HEK293 (cell line): Measurements from ENCODE around the gene FBXW2.

Experiments used
- CTCF ChIA-PET: fragments of 350-600 bp; formaldehyde crosslinking; extraction: SDS; loops from one replicate; lab custom pipeline; 2021; ENCODE audit warnings: antibody characterized with exemption; lab: Yijun Ruan, JAX
- POLR2A ChIA-PET: fragments of 300-600 bp; formaldehyde crosslinking; extraction: SDS; loops from one replicate; lab custom pipeline; 2020; ENCODE audit warnings: antibody characterized with exemption, inconsistent platforms; lab: Yijun Ruan, JAX
- H3K27ac ChIP-seq: fragments of 200-500 bp; sonication (Bioruptor generic); 2 replicates; pipeline ENCODE4 v1.5.1; 2014; ENCODE audit warnings: low read depth, low read length, control low read depth, inconsistent platforms; ENCODE audit errors: extremely low read depth
- H3K36me3 ChIP-seq, 2 experiments: fragments of 200-500 bp in 1 of 2; sonication (Bioruptor generic) in 1 of 2; 1 replicate in 1 of 2; 2 replicates in 1 of 2; pipeline ENCODE4 v1.5.1; 2014 to 2017; ENCODE audit warnings: inconsistent platforms in 2 of 2, low read length in 2 of 2; ENCODE audit not compliant: control insufficient read depth in 2 of 2, insufficient read depth in 1 of 2
- H3K4me1 ChIP-seq: fragments of 200-500 bp; sonication (Bioruptor generic); 2 replicates; pipeline ENCODE4 v1.5.1; 2014; ENCODE audit warnings: mild to moderate bottlenecking, low read length, inconsistent platforms; ENCODE audit not compliant: control insufficient read depth, insufficient read depth
- H3K4me3 ChIP-seq: 2 replicates; pipeline ENCODE4 v1.5.1; 2011; ENCODE audit warnings: low read depth, mild to moderate bottlenecking, control low read depth, low read length, moderate library complexity
- H3K9me3 ChIP-seq: fragments of 200-500 bp; sonication (Bioruptor generic); 2 replicates; pipeline ENCODE4 v1.5.1; 2014; ENCODE audit warnings: low read depth, low read length, inconsistent platforms; ENCODE audit not compliant: control insufficient read depth, insufficient read depth
- KLF8 ChIP-seq: fragments of 450-650 bp; formaldehyde crosslinking; IDR thresholded peaks from 2 replicates; pipeline ENCODE4 v1.5.1; 2016; ENCODE audit warnings: missing biosample characterization, missing genetic modification characterization
- MEIS1 ChIP-seq: sonication (generic); formaldehyde crosslinking; IDR thresholded peaks from 2 replicates; pipeline ENCODE4 v1.8.1; 2022; ENCODE audit warnings: missing genetic modification reagents, mild to moderate bottlenecking, borderline replicate concordance
- MZF1 ChIP-seq: fragments of 450-650 bp; formaldehyde crosslinking; IDR thresholded peaks from 2 replicates; pipeline ENCODE4 v1.5.1; 2017; ENCODE audit warnings: missing biosample characterization, missing genetic modification characterization, borderline replicate concordance
- SCRT2 ChIP-seq: fragments of 450-650 bp; formaldehyde crosslinking; IDR thresholded peaks from 2 replicates; pipeline ENCODE4 v1.5.1; 2016; ENCODE audit warnings: missing biosample characterization, missing genetic modification characterization
- SP2 ChIP-seq: fragments of 450-650 bp; formaldehyde crosslinking; IDR thresholded peaks from 2 replicates; pipeline ENCODE4 v1.5.1; 2016; ENCODE audit warnings: missing biosample characterization, missing genetic modification characterization
- TCF7L2 ChIP-seq: IDR thresholded peaks from 2 replicates; pipeline ENCODE4 v1.6.1; 2011; ENCODE audit warnings: low read depth, mild to moderate bottlenecking, inconsistent platforms, low read length, moderate library complexity, borderline replicate concordance
- ZBTB1 ChIP-seq: fragments of 450-650 bp; formaldehyde crosslinking; IDR thresholded peaks from 2 replicates; pipeline ENCODE4 v1.5.1; 2016; ENCODE audit warnings: missing biosample characterization, missing genetic modification characterization
- ZBTB48 ChIP-seq: fragments of 450-650 bp; formaldehyde crosslinking; IDR thresholded peaks from 2 replicates; pipeline ENCODE4 v1.5.1; 2016; ENCODE audit warnings: missing biosample characterization, missing genetic modification characterization
- ZFHX2 ChIP-seq: fragments of 450-650 bp; formaldehyde crosslinking; conservative IDR thresholded peaks from 2 replicates; pipeline ENCODE4 v1.5.1; 2016; ENCODE audit warnings: missing biosample characterization, missing genetic modification characterization
- ZNF132 ChIP-seq: fragments of 450-650 bp; formaldehyde crosslinking; IDR thresholded peaks from 2 replicates; pipeline ENCODE4 v1.5.1; 2017; ENCODE audit warnings: missing biosample characterization, missing genetic modification characterization, borderline replicate concordance
- ZNF16 ChIP-seq: fragments of 450-650 bp; formaldehyde crosslinking; IDR thresholded peaks from 2 replicates; pipeline ENCODE4 v1.5.1; 2016; ENCODE audit warnings: low read depth, missing biosample characterization, missing genetic modification characterization
- ZNF223 ChIP-seq: fragments of 450-650 bp; formaldehyde crosslinking; IDR thresholded peaks from 2 replicates; pipeline ENCODE4 v1.5.1; 2016; ENCODE audit warnings: missing biosample characterization, missing genetic modification characterization
- ZNF248 ChIP-seq: fragments of 450-650 bp; formaldehyde crosslinking; IDR thresholded peaks from 2 replicates; pipeline ENCODE4 v1.5.1; 2017; ENCODE audit warnings: missing biosample characterization, missing genetic modification characterization
- ZNF404 ChIP-seq: fragments of 450-650 bp; formaldehyde crosslinking; IDR thresholded peaks from 2 replicates; pipeline ENCODE4 v1.5.1; 2017; ENCODE audit warnings: missing biosample characterization, missing genetic modification characterization
- ZNF473 ChIP-seq: fragments of 450-650 bp; formaldehyde crosslinking; IDR thresholded peaks from 2 replicates; pipeline ENCODE4 v1.5.1; 2017; ENCODE audit warnings: missing biosample characterization, missing genetic modification characterization
- ZNF544 ChIP-seq: fragments of 450-650 bp; formaldehyde crosslinking; IDR thresholded peaks from 2 replicates; pipeline ENCODE4 v1.5.0; 2017; ENCODE audit warnings: missing biosample characterization, missing genetic modification characterization
- ZNF549 ChIP-seq: fragments of 450-650 bp; IDR thresholded peaks from 2 replicates; pipeline ENCODE4 v1.5.1; 2018; ENCODE audit warnings: missing biosample characterization, missing genetic modification characterization, mild to moderate bottlenecking, inconsistent platforms, moderate library complexity
- ZNF610 ChIP-seq: fragments of 450-650 bp; formaldehyde crosslinking; IDR thresholded peaks from 2 replicates; pipeline ENCODE4 v1.5.1; 2016; ENCODE audit warnings: missing biosample characterization, missing genetic modification characterization, borderline replicate concordance
- ZNF707 ChIP-seq: fragments of 450-650 bp; formaldehyde crosslinking; IDR thresholded peaks from 2 replicates; pipeline ENCODE4 v1.5.1; 2016; ENCODE audit warnings: missing biosample characterization, missing genetic modification characterization
- ZNF747 ChIP-seq: fragments of 450-650 bp; formaldehyde crosslinking; IDR thresholded peaks from 2 replicates; pipeline ENCODE4 v1.5.1; 2016; ENCODE audit warnings: missing biosample characterization, missing genetic modification characterization
- ZNF776 ChIP-seq: fragments of 450-650 bp; formaldehyde crosslinking; IDR thresholded peaks from 2 replicates; pipeline ENCODE4 v1.5.0; 2017; ENCODE audit warnings: missing biosample characterization, missing genetic modification characterization, borderline replicate concordance
- TF ChIP-seq, protein P1 (sequence below): fragments of 450-650 bp; formaldehyde crosslinking; IDR thresholded peaks from 2 replicates; pipeline ENCODE4 v1.5.1; 2016; ENCODE audit warnings: missing biosample characterization, missing genetic modification characterization
- TF ChIP-seq, protein P2 (sequence below): fragments of 450-650 bp; formaldehyde crosslinking; IDR thresholded peaks from 2 replicates; pipeline ENCODE4 v1.5.1; 2016; ENCODE audit warnings: missing biosample characterization, missing genetic modification characterization
- TF ChIP-seq, protein P3 (sequence below): fragments of 450-650 bp; formaldehyde crosslinking; IDR thresholded peaks from 2 replicates; pipeline ENCODE4 v1.5.1; 2016; ENCODE audit warnings: missing biosample characterization, missing genetic modification characterization
- TF ChIP-seq, protein P4 (sequence below): fragments of 450-650 bp; formaldehyde crosslinking; IDR thresholded peaks from 2 replicates; pipeline ENCODE4 v1.5.1; 2016; ENCODE audit warnings: missing biosample characterization, missing genetic modification characterization
- TF ChIP-seq, protein P5 (sequence below): fragments of 450-650 bp; formaldehyde crosslinking; IDR thresholded peaks from 2 replicates; pipeline ENCODE4 v1.5.1; 2017; ENCODE audit warnings: missing biosample characterization, missing genetic modification characterization

Gene FBXW2

DNA sequence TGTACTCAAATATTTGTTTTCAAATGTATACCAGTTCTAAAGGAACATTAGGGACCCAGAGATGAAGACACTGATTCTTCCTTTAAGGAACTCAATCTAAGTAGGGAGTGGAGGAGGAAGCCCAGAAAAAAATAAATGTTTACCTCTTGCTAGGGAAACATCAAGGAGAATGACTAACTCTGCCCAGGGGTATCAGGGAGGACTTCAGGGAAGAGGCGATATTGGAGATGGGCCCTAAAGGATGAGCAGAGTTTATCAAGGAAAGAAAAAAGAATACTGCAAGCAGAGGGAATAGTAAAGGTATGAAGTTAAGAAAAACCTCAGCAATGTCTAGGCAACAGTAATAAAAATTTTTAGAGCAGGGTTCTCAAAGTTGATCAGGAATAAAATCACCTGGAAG, 16.4 kb downstream of the FBXW2 start:
- H3K36me3 ChIP-seq: peaks cover 6 to 52% of the 10 kb centered on the region in 2 experiments
- ChIA-PET POLR2A (no interaction called here), CTCF (interaction anchor here (0.8 kb wide), 1 partner anchor 10 kb away, joined by 3 read pairs; no protein-coding TSS in a partner anchor)
- H3K9me3 ChIP-seq: no peaks in the 10 kb centered on the region
- TF ChIP-seq ZNF223 (no peak), MZF1 (tag by site-specific recombination) (no peak), ZNF747 (tag by site-specific recombination) (no peak), ZNF610 (no peak), ZNF404 (no peak), ZBTB1 (tag by site-specific recombination) (no peak)
- H3K4me1 ChIP-seq: no peaks in the 10 kb centered on the region
- no peak overlapping the region for H3K4me3 ChIP-seq
- H3K27ac ChIP-seq: no peak overlapping the region

DNA sequence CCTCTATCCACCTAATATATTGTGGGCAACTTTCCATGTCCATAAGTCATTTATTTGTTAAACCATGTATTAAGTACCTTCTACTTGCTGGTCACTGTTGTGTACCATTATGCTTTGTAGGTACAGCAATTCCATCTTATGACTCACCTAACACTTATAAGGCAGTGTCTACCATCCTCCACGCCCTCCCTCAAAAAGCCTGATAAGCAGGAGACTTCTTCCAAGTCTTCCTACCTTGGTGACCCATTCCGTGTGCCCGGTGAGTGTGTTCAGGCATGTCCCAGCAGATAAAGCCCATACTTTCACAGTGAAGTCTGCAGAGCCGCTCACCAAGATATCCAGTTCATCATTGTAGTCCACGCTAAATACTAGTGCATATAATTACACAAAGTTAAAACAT, 17.4 kb downstream of the FBXW2 start:
- H3K36me3 ChIP-seq: peaks cover 12 to 58% of the 10 kb centered on the region in 2 experiments
- CTCF ChIA-PET: no interaction called here
- no peaks in the 10 kb centered on the region for H3K4me1 ChIP-seq
- POLR2A ChIA-PET: no interaction called here
- TF ChIP-seq ZNF549 (tag by site-specific recombination): no peak
- no peak for TF ChIP-seq SP2 (tag by site-specific recombination)
- TF ChIP-seq, protein P1, sequence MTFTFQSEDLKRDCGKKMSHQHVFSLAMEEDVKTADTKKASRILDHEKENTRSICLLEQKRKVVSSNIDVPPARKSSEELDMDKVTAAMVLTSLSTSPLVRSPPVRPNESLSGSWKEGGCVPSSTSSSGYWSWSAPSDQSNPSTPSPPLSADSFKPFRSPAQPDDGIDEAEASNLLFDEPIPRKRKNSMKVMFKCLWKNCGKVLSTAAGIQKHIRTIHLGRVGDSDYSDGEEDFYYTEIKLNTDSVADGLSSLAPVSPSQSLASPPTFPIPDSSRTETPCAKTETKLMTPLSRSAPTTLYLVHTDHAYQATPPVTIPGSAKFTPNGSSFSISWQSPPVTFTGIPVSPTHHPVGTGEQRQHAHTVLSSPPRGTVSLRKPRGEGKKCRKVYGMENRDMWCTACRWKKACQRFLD: no peak
- no peak for TF ChIP-seq ZNF248 (tag by site-specific recombination)
- TF ChIP-seq, protein P2, sequence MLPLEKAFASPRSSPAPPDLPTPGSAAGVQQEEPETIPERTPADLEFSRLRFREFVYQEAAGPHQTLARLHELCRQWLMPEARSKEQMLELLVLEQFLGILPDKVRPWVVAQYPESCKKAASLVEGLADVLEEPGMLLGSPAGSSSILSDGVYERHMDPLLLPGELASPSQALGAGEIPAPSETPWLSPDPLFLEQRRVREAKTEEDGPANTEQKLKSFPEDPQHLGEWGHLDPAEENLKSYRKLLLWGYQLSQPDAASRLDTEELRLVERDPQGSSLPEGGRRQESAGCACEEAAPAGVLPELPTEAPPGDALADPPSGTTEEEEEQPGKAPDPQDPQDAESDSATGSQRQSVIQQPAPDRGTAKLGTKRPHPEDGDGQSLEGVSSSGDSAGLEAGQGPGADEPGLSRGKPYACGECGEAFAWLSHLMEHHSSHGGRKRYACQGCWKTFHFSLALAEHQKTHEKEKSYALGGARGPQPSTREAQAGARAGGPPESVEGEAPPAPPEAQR (tag by site-specific recombination): no peak
- TF ChIP-seq ZNF223: no peak
- TF ChIP-seq ZNF707: no peak
- TF ChIP-seq ZNF776: no peak
- TF ChIP-seq TCF7L2: no peak
- TF ChIP-seq ZBTB48: no peak
- no peak for TF ChIP-seq ZNF473 (tag by site-specific recombination)
- TF ChIP-seq ZNF132: no peak
- no peak for TF ChIP-seq ZFHX2 (tag by site-specific recombination)
- no peak for TF ChIP-seq ZNF544 (tag by site-specific recombination)
- TF ChIP-seq MEIS1 (CRISPR knock-in tag): no peak
- H3K9me3 ChIP-seq: no peaks in the 10 kb centered on the region
- no peak overlapping the region for H3K4me3 ChIP-seq
- no peak overlapping the region for H3K27ac ChIP-seq

DNA sequence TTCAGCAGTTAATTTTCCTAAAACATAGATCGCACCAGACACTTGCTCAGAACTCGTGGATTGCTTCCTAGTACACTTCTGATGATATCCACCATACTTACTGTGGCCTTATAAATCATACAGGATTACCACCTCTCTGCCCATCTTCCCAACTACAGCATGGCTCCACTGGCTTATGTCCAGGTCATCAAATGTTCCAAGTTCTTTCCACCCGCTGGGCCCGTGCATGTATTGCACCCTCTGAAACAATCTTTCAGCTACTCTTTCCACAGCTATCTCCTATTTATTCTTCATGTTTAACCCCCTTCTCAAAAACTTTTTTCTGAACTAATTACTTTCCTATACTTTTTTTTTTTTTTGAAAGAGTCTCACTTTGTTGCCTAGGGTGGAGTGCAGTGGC, 18.5 kb downstream of the FBXW2 start:
- CTCF ChIA-PET: interaction anchor here (0.7 kb wide), 1 partner anchor 39 kb away, joined by 5 read pairs; no protein-coding TSS in a partner anchor
- Histone ChIP-seq H3K4me3 (no peak overlapping the region), H3K4me1 (no peaks in the 10 kb centered on the region), H3K27ac (no peak overlapping the region), H3K36me3 (peaks cover 20 to 68% of the 10 kb centered on the region in 2 experiments), H3K9me3 (no peaks in the 10 kb centered on the region)
- POLR2A ChIA-PET: interaction anchor here (0.6 to 3.2 kb wide), 2 partner anchors 13 to 19 kb away, joined by 3 to 11 read pairs; partner anchors contain the start of gene FBXW2
- TF ChIP-seq ZNF549 (tag by site-specific recombination) (no peak), ZNF16 (tag by site-specific recombination) (no peak), KLF8 (tag by site-specific recombination) (no peak), SCRT2 (tag by site-specific recombination) (no peak)
- TF ChIP-seq, protein P3, sequence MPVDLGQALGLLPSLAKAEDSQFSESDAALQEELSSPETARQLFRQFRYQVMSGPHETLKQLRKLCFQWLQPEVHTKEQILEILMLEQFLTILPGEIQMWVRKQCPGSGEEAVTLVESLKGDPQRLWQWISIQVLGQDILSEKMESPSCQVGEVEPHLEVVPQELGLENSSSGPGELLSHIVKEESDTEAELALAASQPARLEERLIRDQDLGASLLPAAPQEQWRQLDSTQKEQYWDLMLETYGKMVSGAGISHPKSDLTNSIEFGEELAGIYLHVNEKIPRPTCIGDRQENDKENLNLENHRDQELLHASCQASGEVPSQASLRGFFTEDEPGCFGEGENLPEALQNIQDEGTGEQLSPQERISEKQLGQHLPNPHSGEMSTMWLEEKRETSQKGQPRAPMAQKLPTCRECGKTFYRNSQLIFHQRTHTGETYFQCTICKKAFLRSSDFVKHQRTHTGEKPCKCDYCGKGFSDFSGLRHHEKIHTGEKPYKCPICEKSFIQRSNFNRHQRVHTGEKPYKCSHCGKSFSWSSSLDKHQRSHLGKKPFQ (tag by site-specific recombination): no peak
- TF ChIP-seq, protein P4, sequence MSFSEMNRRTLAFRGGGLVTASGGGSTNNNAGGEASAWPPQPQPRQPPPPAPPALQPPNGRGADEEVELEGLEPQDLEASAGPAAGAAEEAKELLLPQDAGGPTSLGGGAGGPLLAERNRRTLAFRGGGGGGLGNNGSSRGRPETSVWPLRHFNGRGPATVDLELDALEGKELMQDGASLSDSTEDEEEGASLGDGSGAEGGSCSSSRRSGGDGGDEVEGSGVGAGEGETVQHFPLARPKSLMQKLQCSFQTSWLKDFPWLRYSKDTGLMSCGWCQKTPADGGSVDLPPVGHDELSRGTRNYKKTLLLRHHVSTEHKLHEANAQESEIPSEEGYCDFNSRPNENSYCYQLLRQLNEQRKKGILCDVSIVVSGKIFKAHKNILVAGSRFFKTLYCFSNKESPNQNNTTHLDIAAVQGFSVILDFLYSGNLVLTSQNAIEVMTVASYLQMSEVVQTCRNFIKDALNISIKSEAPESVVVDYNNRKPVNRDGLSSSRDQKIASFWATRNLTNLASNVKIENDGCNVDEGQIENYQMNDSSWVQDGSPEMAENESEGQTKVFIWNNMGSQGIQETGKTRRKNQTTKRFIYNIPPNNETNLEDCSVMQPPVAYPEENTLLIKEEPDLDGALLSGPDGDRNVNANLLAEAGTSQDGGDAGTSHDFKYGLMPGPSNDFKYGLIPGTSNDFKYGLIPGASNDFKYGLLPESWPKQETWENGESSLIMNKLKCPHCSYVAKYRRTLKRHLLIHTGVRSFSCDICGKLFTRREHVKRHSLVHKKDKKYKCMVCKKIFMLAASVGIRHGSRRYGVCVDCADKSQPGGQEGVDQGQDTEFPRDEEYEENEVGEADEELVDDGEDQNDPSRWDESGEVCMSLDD (tag by site-specific recombination): no peak
- TF ChIP-seq, protein P5, sequence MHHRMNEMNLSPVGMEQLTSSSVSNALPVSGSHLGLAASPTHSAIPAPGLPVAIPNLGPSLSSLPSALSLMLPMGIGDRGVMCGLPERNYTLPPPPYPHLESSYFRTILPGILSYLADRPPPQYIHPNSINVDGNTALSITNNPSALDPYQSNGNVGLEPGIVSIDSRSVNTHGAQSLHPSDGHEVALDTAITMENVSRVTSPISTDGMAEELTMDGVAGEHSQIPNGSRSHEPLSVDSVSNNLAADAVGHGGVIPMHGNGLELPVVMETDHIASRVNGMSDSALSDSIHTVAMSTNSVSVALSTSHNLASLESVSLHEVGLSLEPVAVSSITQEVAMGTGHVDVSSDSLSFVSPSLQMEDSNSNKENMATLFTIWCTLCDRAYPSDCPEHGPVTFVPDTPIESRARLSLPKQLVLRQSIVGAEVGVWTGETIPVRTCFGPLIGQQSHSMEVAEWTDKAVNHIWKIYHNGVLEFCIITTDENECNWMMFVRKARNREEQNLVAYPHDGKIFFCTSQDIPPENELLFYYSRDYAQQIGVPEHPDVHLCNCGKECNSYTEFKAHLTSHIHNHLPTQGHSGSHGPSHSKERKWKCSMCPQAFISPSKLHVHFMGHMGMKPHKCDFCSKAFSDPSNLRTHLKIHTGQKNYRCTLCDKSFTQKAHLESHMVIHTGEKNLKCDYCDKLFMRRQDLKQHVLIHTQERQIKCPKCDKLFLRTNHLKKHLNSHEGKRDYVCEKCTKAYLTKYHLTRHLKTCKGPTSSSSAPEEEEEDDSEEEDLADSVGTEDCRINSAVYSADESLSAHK (tag by site-specific recombination): no peak
